HG03064 (cell line): ENCODE results near the gene IL37.

Experiments used
- ATAC-seq: cut with Tn5 transposase; IDR thresholded peaks from one replicate; pipeline ENCODE4 v1.9.1; 2021; ENCODE audit warnings: low read depth; ENCODE audit not compliant: unreplicated experiment

Gene IL37

GRCh38 chr2:112954364-112954763 is 43.4 kb downstream of the IL37 start:
- ATAC-seq, result no peak

DNA sequence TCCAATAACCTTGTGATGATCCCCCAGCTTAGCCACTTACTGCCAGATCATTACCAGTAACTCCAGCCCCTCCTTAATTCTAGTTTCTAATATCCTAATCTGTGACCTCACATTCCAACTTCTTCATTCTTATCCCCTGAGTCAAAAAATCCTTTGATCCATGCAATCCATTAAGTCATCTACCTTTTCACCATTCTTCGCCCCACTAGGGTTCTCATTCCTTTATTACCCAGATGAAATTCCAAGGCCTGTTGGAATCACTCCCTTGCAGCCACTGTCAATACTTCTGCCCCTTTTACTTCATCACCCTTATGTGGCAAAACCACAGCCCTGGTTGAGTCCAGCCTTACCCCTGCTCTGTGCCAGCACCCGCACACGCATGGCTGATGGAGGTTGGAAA is 46.5 kb downstream of the IL37 start:
- ATAC-seq, result no peak

- no peak for ATAC-seq
These were observed 47.6 kb downstream of the IL37 start for GRCh38 chr2:112958428-112959108.

GRCh38 chr2:112959109-112959812 is 48.3 kb downstream of the IL37 start:
- ATAC-seq, result no peak

DNA sequence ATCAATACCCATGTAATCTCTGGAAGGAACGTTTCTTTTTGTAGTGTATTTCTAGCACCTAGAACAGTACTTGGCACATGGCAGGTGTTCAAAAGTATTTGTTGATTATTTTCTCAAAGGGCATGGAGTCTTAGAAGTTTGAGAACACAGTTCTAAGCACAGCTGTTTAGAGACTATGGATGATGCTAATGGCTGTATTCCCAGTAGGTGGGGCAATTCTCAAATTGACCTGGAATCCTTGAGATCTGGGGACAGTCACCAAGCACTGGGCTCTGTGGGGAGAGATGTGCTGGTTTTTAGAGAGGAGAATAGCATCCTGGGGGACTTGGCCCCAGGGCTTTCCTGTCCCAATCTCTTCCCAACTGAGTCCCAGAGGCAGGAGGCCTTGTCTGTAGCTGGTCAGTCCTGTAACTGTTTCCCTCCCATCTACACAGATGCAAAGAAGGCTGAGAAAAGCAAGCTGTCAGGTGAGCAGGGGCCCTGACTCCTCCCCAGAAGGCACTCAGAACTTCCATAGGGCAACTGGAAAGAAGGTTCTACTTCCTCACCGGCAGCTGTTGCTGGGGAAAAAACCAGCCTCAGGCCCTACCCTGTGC is 49.4 kb downstream of the IL37 start:
- no peak for ATAC-seq

DNA sequence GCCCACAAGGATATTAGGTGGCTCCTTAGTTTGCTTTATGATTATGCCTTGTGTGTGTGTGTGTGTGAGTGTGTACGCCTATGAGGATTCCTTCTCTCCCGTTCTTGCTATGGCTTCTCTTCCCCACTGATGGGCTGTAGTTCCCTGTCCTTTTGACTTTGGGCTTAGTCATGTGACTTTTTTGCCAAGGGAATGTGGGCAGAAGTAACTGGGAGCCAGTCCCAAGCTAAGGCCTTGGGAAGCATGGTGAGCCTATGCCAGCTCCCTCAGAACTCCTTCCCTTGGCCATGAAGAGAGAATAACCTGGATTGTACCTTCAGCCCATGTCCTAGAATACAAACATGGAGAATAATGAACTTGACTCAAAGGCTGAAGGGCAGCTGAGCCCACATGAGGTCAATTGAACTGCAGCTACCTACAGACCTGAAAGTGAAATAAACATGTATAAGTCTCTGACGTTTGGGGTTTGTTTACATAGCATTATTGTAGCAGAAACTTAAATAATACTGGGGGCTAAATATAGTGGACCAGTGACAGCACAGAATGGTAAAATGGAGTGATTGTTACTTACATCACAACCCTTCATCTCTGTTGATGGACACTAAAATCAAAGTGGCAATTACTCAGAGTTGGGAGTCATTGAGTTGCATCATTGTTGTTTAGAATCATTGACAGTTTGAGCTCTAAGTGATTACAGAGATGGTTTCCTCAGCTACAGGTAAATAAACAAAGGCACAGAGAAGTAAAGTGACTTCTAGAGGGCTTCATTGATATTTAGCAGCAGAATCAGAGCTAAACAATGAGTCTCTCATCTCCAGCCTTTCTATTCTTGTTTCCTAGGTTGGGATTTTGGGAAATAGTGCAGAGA is 51.6 kb downstream of the IL37 start:
- ATAC-seq, result no peak

- ATAC-seq, result no peak
These were observed 56.1 kb downstream of the IL37 start for GRCh38 chr2:112967023-112967422.
